Stimulated activated CD4-positive, alpha-beta T cell treated with anti-CD3 and anti-CD28 coated beads, Interleukin-4, amount 100 ng/mL, for 24 hours (primary cell): Measurements from ENCODE around the gene ERMP1.
"Not testable (repeated sequence)": the region's sequence is repeated elsewhere in the genome, so short reads cannot be mapped to it uniquely, and the experiment has no call there.

Source experiments
- DNase-seq: peaks from one replicate; pipeline ENCODE4 v3.0.0-alpha.2; 2020

Gene ERMP1, protein sequence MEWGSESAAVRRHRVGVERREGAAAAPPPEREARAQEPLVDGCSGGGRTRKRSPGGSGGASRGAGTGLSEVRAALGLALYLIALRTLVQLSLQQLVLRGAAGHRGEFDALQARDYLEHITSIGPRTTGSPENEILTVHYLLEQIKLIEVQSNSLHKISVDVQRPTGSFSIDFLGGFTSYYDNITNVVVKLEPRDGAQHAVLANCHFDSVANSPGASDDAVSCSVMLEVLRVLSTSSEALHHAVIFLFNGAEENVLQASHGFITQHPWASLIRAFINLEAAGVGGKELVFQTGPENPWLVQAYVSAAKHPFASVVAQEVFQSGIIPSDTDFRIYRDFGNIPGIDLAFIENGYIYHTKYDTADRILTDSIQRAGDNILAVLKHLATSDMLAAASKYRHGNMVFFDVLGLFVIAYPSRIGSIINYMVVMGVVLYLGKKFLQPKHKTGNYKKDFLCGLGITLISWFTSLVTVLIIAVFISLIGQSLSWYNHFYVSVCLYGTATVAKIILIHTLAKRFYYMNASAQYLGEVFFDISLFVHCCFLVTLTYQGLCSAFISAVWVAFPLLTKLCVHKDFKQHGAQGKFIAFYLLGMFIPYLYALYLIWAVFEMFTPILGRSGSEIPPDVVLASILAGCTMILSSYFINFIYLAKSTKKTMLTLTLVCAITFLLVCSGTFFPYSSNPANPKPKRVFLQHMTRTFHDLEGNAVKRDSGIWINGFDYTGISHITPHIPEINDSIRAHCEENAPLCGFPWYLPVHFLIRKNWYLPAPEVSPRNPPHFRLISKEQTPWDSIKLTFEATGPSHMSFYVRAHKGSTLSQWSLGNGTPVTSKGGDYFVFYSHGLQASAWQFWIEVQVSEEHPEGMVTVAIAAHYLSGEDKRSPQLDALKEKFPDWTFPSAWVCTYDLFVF

DNA sequence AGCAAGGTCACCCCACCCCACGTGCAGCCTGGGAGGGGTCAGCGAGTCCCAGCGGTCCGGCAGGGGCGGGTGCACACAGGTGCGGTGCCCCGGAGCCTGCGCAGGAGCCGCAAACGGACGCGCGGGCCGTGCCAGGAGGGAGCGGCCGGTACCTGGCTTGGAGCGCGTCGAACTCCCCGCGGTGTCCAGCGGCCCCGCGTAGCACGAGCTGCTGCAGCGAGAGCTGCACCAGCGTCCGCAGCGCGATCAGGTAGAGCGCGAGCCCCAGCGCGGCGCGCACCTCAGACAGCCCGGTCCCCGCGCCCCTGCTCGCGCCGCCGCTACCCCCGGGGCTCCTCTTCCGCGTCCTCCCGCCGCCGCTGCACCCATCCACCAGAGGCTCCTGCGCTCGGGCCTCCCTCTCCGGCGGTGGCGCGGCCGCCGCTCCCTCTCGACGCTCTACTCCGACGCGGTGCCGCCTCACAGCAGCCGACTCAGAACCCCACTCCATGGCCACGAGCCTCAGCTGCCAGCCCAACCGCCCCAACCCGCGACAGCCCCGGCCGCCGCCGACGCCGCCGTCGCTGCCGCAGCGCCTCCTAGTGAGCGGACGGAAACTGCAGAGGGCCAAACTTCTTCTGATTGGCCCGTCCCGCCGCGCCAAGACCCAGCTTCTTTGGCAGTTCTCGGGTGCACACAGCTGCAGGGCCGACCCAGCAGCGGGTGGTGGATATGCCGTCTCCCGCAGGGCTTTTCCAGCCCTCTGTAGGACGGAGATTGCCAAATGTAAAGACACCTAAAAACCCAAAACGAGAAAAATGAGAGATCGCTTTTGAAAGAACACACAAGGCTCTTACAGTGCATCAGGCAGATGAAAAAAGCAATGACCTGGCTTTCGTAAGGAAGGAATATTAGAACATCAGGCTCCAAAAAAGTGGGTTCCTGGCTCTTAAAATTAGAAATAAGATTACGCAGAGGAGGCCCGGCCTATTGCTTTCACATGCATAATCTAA is at the start of gene ERMP1:
Gene ERMP1, minus strand, starts transcription at position 580 of the 992 bp plus-strand sequence. Its CDS starts 90 bp downstream, at position 490.
- peak; percentile 92 for DNase-seq

DNA sequence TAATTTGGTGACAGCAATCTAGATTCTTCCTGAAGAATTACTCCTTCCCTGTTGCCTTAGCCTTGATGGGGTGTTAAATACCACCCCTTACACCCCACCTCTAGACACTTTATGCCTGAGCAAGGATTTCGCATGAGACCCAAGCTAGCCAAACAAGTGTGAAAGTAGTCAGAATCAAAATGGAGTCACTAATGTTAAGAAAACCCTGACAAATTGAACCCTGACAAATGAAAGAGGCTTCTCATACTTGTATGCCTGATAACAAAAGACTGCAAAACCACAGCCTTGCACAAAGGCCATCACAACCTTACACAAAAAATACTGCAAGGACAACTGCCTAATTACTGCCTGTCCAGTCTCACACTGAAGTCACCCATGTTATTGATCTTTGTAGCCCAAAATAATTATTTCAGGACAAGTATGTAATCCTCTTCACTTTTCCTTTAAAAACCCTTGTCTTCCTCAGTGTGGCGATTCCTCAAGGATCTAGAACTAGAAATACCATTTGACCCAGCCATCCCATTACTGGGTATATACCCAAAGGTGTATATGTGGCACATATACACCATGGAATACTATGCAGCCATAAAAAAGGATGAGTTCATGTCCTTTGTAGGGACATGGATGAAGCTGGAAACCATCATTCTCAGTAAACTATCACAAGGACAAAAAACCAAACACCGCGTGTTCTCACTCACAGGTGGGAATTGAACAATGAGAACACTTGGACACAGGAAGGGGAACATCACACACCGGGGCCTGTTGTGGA is 49.5 kb upstream of the ERMP1 start:
- DNase-seq: not testable (repeated sequence)

DNA sequence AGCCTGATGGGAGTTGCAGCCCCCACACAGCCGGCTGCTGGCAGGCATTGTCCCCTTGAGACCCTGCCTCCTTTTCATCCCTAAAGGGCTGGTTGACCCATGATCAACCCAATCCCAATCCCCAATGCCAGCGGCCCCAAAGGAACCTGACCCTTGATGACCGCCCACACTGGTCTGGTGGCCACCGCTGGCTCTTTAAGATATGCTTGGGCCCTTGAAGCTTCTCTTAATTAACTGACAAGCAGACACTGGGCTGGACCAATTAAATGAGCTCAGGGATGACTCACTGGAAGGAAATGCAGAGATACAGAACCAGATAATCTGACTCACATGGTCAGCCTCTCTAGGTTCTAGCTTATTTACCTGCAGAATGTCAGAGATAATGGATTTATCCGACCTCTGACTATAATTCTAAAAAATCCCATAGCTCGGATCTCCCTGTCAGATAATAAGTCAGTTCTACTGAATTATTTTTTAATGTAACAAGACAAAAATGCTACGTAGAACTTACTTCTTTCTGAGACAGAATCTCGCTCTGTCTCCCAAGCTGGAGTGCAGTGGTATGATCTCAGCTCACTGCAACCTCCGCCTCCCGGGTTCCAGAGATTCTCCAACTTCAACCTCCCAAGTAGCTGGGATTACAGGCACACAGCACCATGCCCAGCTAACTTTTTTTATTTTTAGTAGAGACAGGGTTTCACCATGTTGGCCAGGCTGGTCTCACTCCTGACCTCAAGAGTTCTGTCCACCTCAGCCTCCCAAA is 46.7 kb upstream of the ERMP1 start:
- DNase-seq: no peak

DNA sequence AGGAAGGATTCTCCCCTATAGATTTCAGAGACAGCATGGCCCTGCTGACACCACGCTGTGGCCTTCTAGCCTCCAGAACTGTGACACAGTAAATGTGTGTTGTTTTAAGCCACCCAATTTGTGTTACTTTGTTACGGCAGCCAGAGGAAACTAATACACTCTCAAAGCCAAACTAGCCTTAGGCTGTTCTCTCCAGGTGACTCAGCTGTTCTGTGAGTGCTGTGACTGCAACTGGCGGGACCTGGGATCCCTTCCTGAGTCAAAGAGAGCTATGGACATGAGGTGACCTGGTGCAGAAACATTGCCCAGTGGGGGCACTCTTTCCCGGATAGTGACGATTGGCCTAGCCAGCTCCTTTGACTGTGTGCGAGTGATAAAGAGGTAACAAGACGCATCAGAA is 43.8 kb upstream of the ERMP1 start:
- DNase-seq: no peak

DNA sequence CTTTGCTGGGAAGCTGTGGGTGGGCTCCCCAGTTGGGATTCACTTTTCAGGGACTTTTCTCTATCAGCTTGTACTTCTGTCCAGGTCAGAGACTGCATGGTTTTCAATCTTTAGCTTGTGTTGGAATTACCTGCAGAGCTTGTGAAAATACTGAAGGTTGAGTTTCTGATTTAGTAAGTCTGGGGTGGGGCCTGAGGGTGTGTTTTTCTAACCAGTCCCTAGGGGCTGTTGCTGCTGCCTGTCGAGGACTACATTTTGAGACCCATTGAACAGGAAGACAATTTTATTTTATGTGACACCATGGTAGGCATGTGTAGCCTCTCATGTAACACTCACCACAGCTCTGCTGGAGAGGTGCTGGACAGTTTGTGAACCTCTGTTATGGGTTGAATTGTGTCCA is 43.1 kb upstream of the ERMP1 start:
- DNase-seq: no peak

DNA sequence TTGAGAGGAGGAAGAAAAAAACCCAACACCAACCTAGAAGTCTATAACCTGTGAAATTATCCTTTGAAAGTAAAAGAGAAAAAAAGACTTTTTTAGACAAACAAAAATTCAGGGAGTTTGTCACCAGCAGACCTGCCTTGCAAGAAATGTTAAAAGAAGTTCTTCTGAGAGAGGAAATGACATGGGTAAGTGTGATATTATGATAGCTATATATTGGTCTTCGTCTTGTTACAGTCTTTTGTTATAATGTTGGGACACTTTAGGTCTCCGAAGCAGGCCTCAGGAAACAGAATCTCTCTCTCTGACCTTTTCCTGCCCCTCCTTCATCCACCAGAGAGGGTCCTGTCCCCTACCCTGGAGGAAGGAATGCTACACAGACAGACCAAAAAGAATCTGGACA is 41.1 kb upstream of the ERMP1 start:
- DNase-seq: no peak

DNA sequence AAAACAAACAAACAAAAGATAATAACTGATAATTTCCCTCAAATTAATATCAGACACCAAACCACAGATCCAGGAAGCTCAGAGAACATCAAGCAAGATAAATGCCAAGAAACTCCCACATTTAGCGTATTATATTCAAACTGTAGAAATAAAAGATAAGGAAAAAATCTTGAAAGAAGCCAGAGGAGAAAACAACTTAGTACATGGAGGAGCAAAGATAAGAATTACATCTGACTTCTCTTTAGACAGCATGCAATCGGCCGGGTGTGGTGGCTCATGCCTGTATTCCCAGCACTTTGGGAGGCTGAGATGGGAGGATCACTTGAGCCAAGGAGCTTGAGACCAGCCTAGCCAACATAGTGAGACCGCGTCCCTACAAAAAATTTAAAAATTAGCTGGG is 40.5 kb upstream of the ERMP1 start:
- no peak for DNase-seq

DNA sequence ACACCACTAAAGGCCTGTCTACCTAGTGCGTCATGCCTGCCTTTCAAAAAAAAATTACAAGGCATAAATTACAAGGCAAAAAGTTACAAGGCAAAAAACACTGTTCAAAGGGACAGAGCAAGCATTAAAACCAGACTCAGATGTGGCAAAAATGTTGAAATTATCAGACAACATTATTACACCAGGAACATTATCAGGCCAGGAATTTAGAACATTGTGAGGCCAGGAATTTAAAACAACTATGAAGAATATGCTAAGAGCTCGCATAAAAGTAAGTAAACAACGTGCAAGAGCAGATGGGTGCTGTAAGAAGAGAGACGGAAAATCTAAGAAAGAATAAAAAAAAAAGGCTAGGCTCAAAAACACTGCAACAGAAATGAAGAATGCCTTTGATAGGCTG is 39.6 kb upstream of the ERMP1 start:
- no peak for DNase-seq

DNA sequence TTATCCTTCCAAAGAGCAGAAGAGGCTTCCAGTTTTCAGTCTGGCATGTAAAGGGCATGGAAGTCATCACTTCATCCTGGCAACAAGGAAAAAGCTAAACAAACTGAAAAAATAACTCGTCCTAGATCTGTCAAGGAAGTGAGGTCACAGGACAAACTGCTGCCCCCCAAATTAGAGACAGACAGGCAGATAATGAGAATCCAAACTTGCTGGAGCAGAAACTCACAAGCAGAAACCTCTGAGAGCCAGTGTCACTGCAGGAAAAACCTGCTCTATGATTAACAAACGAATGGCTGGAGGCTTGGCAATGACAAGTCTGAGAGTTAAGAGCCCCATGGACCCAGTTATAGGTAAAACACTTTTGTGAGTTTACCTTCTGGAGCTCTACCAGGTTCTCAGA is 38.9 kb upstream of the ERMP1 start:
- DNase-seq: no peak

DNA sequence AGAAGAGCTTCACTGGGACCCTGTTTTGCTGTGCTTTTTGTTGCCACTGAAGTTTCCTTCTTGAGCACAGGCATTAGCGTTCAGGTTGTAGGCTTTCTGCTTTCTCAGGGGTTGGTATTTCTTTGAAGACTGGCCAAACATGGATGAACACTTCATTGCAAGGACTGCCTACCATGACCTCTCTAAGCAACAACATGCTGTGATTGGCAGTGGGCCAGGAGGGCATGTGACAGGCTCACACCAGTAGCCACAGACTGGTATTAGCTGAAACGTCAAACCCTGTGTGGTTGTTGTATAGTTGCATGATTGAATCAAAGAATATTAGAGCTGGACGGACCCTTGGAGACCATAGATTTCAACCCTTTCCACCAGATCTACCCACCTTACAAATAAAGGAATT is 37.8 kb upstream of the ERMP1 start:
- DNase-seq: no peak

DNA sequence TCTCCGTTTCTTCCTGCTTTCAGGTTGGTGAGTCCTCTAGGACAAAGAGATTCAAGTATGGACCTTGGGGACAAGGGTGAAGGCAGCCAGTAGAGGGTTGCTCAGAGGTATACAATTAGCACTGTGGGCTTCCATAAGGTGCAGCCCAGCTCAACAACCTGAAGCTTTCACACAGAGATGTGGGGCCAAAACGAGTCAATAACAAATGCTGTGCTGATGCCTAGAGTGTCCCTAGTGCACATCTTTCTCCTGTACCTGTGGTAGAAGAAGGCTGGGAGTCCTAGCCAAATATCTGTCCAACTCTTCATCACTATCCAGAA is 37.1 kb upstream of the ERMP1 start:
- no peak for DNase-seq

DNA sequence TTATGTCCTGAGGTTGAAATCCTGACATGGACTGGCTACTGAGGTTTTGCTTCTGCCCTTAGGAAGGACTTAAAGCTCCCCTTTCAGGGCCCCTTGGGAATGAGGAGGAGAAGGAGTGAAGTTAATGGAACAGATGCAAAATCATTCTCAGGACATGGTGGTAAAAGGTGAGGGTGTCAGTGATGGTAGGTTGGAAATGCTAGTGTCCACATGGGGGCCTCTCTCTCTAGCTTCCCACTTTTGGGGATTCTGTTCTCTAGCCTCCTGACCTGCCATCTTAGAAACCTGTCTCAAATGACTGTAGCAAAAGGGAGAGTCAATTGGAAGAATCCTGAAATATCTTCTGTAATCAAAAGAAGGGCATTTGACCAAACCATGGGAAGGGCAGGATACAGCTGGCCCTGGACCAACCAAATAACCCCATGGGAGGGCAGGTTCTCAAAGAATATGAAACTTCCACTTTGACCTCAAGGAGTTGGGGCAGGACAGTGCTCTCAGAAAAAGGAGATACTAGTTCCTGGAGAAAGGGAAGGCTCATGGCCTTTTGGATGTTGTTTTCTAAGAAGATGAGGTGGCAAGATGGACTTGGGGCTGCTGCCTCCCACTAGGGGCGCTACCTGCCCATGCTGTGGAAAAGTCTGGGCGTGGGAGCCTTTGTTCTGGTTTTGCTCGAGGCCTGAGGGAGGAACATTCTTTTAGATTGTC is 36.5 kb upstream of the ERMP1 start:
- DNase-seq: peak; percentile 21

DNA sequence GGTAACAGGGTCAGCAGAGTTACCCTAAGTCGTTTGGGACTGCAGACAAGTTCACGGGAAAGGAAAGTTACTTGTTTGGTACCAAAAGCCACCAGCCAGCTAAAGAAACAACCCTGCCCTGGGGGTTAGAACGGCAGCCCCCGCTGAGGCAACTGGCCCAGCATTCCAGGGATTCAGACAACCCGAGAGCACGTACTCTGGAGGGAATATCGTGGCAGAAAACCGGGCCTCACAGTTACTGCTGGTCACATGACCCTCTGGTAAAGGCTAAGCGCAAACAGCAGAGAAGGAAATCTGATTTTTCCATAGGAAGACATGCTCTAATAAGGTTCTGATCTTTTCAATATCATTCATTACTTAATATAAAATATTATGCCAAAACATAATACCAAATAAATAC is 35.3 kb upstream of the ERMP1 start:
- no peak for DNase-seq

DNA sequence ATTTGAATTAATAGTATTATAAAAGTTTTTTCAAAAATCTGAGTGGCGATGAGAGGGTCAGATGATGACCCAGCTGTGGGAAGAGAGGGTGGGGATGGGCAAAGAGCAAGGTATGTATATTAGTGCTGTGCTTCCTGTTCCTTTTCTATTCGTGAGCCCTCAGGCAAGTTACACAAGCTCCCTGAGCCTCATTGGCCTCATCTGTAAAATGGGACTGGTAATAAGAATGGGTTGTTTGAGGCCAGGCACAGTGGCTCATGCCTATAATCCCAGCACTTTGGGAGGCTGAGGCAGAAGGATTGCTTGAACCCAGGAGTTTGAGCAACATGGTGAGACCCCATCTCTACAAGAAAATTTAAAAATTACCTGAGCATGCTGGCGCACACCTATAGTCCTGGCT is 33.8 kb upstream of the ERMP1 start:
- DNase-seq: no peak

DNA sequence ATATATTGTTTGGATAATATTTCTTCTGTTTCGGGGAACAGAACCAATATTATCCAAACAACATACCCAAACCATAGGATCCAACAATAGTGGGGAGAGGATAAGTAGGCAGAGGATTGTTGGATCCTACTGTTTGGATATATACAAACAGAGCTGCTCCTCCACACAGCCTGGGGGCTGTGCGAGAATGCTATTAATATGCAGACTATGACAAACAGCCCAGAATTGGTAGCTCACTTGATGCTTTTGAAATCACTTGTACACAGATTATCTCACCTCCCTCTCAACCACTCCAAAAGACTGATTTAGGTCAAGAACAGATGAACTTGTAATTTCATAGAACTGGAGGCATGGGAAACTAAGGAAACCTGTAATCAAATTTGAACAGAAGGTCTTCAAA is 33.4 kb upstream of the ERMP1 start:
- no peak for DNase-seq

DNA sequence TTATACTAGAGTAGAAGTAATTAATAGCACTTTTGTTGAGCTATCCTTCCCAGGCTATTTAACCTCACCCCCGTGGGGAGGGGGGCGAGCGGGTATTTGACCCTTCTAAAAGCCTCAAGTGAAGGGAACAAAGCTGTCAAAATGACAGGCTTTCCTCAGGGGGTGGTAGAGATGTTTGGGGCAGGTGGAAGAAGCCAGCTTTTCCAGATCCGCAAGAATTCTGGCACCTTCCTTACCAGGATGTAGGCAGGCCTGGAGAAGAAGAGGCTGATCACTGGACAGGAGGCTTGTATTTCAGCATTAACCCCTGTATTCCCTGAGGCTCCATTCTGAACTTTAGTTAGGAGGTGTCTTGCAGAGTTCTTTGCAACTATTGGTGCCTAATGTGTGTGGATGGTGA is 31.5 kb upstream of the ERMP1 start:
- DNase-seq: no peak

DNA sequence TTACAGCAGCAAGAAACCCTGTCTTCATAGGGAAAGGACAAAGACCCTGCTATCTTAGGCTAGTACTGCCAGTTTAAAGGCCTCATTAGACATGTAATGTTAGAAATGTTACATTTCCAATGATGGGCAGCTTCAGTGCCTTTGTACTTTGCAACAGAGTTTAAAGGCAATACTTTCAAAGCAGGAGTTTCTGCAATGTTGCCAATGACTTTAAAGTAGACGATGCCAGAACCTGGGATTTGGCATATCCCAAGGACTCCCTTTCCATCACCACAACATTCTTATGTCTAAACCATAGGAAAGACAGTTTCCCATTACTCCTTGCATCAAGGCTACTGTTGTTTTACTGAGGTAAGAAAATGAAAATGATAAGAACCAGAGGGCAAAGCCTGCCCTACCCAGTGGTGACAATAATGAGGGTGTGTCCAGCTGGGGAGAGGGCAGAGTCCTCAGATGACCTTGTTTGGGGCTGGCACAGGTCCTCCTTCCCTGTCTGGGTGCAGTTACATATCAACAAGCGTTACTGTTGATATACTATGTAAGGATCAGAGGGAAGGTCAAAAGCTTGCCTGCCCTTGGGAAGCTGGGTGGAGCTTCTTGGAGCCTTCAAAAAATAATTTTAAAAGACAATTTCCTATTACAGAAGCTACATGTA is 30.3 kb upstream of the ERMP1 start:
- no peak for DNase-seq

DNA sequence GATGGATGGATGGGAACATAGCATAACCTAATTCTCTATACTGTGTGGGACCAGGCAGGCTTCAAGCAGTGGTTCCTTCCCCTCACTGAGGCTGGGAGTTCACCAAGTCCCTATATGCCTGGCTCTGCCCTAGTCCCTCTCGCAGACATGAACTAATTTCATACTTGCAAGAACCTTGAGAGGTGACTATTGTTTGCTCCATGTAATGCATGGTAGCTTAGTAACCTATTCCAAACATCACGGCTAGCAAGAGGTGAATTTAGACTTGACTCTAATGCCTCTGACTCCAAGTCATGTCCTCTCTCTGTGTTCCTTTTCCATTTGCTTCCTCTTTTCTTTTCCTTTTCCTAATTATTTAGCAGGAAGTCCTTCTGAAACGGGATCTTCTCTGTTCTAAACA is 25.9 kb upstream of the ERMP1 start:
- DNase-seq: no peak

DNA sequence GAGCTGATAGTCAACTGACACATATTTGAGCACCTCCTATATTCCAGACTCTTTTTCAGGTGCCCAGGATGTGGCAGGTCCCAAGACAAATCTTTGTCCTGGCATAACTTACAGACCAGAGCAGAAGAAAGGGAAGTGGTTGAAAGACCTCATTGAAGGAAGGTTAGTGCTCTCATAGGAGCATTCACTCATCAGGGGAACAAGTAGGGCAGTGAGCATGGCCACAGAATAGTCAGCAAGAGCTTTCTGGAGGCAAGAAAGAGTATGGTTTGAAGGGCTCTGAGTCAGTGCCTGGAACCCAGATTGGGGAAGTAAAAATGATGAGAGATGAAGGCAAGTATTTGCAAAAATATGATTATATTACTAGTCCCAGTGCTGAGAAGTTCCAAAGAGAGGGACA is 25.0 kb upstream of the ERMP1 start:
- DNase-seq: no peak
